Fibroblast of villous mesenchyme (primary cell): ENCODE results near the gene GABPB1. TPM values are rescaled to one million over a fixed set of nuclear protein-coding genes. Genes with fewer than 3 reads are reported as not detected.
"Not testable (repeated sequence)": the region's sequence is repeated elsewhere in the genome, so short reads cannot be mapped to it uniquely, and the experiment has no call there.

Experiments used
- DNase-seq: peaks from one replicate; pipeline ENCODE4 v3.0.0-alpha.2; 2010; ENCODE audit warnings: low read depth
- H3K4me3 ChIP-seq: 2 replicates; pipeline ENCODE4 v1.5.1; 2011; ENCODE audit warnings: low read depth, mild to moderate bottlenecking, low read length
- CTCF ChIP-seq: IDR thresholded peaks from 2 replicates; pipeline ENCODE4 v1.5.1; 2012; ENCODE audit warnings: low read depth, mild to moderate bottlenecking, low read length; ENCODE audit not compliant: insufficient read depth
- total RNA-seq: library from RNA; depleted of rRNA; stranded (reverse); fragments of >200 nt; gene quantifications from 2 replicates; pipeline ENCODE4 v1.2.3, GENCODE V29; 2012

The GABPB1 gene
- 33.8 and 44.9 TPM in 2 replicates for total RNA-seq

- DNase-seq = peak; percentile 96
- H3K4me3 ChIP-seq = peak within 1 kb of the TSS; percentile 96
- TF ChIP-seq CTCF = no peak
Measured at GRCh38 chr15:50354838-50355618, at the start of gene GABPB1. GABPB1 (minus strand) TSS chr15:50355198; CDS start chr15:50309798, 45,400 bp downstream.

DNA sequence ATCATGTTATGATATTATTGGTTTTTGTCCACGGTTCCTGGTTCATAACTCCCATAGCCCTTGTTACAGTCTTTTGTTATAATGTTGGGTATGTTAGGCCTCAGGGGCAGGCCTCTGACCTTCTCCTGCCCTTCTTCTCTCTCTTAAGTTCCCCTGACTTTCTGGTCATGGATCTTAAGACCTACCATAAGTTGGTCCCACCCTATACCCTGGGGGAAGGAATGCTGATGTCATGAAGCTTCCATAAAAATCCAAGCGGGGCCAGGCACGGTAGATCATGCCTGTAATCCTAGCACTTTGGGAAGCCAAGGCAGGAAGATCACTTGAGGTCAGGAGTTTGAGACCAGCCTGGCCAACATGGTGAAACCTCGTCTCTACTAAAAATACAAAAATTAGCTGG lies 36.6 kb upstream of the GABPB1 start:
- not testable (repeated sequence) for DNase-seq, H3K4me3 ChIP-seq

DNA sequence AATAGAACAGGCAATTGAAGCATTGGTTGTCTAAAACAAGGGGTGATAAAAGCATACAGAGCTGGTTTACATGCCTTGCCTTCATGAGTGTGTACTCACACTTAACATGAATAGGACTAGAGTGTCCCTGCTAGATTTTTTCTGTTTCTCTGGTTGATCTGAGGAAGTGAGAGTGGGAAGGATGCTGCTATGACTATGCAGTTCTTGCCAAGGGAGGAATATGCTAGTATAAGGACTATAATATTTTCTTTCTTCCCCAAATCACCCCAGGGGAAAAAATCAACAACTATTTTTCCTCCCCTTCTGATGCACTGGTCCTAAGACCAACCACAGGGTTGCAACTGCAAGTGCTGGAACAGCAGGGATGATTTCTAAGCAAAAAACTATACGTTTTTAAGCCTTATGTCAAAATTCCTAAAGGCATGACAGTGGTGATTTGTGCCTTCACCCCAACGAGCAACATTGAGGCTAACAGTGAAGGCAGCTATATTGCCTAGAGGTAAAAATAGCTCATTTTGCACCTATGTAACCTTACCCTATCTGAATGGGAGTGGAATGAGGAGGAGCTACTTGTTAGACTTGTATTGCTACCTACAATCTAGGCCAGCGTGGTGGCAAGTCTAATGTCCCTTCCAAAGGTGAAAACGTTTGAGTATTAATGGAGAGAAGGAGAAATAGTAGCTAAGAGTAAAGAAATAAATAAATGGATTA lies 35.7 kb upstream of the GABPB1 start:
- no peak for DNase-seq
- no peak for TF ChIP-seq CTCF

GRCh38 chr15:50382408-50382807 lies 27.4 kb upstream of the GABPB1 start:
- not testable (repeated sequence) for H3K4me3 ChIP-seq, DNase-seq

More for the DNA sequence above, 35.7 kb upstream of the GABPB1 start:
- H3K4me3 ChIP-seq = no peak overlapping the region

DNA sequence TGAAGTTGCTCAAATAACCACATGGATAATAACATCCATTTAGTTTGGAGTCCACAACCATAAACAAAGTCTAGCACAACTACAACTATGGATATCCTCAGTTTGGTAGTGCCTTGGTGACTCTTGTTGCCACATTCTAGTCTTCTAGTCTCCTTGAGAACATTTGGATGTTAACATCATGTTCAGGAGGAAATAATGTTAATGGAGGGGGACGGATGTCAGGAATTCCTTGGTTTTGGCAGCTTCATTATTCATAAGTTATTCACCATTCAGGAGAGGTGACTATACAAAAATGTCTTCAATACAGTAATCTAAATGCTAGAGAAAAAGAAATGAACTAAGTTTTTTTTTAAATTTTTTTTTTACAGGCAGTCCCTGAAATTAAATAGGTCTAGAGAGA lies 26.4 kb upstream of the GABPB1 start:
- DNase-seq = no peak
- H3K4me3 ChIP-seq = no peak overlapping the region
- TF ChIP-seq CTCF = no peak

- H3K4me3 ChIP-seq = no peak overlapping the region
- DNase-seq = no peak
- TF ChIP-seq CTCF = no peak
Measured at GRCh38 chr15:50380089-50380488, 25.1 kb upstream of the GABPB1 start.

GRCh38 chr15:50379413-50379812 lies 24.4 kb upstream of the GABPB1 start:
- not testable (repeated sequence) for H3K4me3 ChIP-seq, DNase-seq

DNA sequence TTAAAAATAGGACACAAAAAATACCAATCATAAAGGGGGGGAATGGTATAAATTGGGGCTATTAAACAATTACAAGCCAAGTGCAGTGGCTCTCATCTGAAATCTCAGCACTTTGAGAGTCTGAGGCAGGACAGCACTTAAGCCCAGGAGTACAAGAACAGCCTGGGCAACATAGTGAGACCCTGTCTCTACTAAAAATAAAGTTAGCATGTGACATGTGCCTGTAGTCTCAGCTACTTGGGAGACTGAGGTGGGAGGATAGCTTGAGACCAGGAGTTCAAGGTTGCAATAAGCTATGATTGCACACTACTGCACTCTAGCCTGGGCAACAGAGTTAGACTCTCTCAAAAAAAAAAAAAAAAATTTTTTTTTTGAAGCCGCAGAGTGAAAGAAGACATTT lies 23.8 kb upstream of the GABPB1 start:
- TF ChIP-seq CTCF = no peak
- no peak overlapping the region for H3K4me3 ChIP-seq
- DNase-seq = no peak
